Stimulated activated CD8-positive, alpha-beta memory T cell treated with anti-CD3 and anti-CD28 coated beads, Interleukin-15, amount 100 ng/mL, for 24 hours (primary cell): ENCODE data around the gene CCDC73.
"Not testable (repeated sequence)": the region's sequence is repeated elsewhere in the genome, so short reads cannot be mapped to it uniquely, and the experiment has no call there.

ENCODE experiments used
- DNase-seq: peaks from one replicate; pipeline ENCODE4 v3.0.0-alpha.2; 2020; ENCODE audit warnings: low read depth

CCDC73 gene

GRCh38 chr11:32705309-32706033 lies 89.0 kb downstream of the CCDC73 start:
- DNase-seq: no peak

GRCh38 chr11:32704775-32705174 lies 89.7 kb downstream of the CCDC73 start:
- DNase-seq: no peak

GRCh38 chr11:32704261-32704660 lies 90.2 kb downstream of the CCDC73 start:
- DNase-seq: no peak

- no peak for DNase-seq
Measured at GRCh38 chr11:32701616-32702015, 92.8 kb downstream of the CCDC73 start.

GRCh38 chr11:32698579-32698978 lies 95.9 kb downstream of the CCDC73 start:
- DNase-seq: no peak

GRCh38 chr11:32671051-32671450 lies 123.4 kb downstream of the CCDC73 start:
- no peak for DNase-seq

GRCh38 chr11:32659672-32660071 lies 134.8 kb downstream of the CCDC73 start:
- no peak for DNase-seq

GRCh38 chr11:32658639-32659406 lies 135.6 kb downstream of the CCDC73 start:
- DNase-seq: no peak

- no peak for DNase-seq
Measured at GRCh38 chr11:32643526-32643925, 150.9 kb downstream of the CCDC73 start.

- no peak for DNase-seq
Measured at GRCh38 chr11:32641361-32641760, 153.1 kb downstream of the CCDC73 start.

- DNase-seq: no peak
Measured at GRCh38 chr11:32635819-32636218, 158.6 kb downstream of the CCDC73 start.

GRCh38 chr11:32630844-32631243 lies 163.6 kb downstream of the CCDC73 start:
- no peak for DNase-seq

- DNase-seq: no peak
Measured at GRCh38 chr11:32616903-32617302, 177.6 kb downstream of the CCDC73 start.

GRCh38 chr11:32615422-32615821 lies 179.0 kb downstream of the CCDC73 start:
- DNase-seq: no peak

GRCh38 chr11:32613500-32614151 lies 180.8 kb downstream of the CCDC73 start:
- DNase-seq: no peak

- DNase-seq: no peak
Measured at GRCh38 chr11:32610797-32611352, 183.6 kb downstream of the CCDC73 start.

- DNase-seq: not testable (repeated sequence)
Measured at GRCh38 chr11:32608826-32609225, 185.6 kb downstream of the CCDC73 start.

- DNase-seq: no peak
Measured at GRCh38 chr11:32606220-32606619, 188.2 kb downstream of the CCDC73 start.

GRCh38 chr11:32602657-32603415 lies 191.6 kb downstream of the CCDC73 start:
- no peak for DNase-seq

- DNase-seq: no peak
Measured at GRCh38 chr11:32597921-32598320, 196.5 kb downstream of the CCDC73 start.

- DNase-seq: not testable (repeated sequence)
Measured at GRCh38 chr11:32596114-32596513, 198.3 kb downstream of the CCDC73 start.

- DNase-seq: no peak
Measured at GRCh38 chr11:32594272-32594671, 200.2 kb downstream of the CCDC73 start.
